ENCODE results near the gene PCDHGA3. TPM values are rescaled to one million over a fixed set of nuclear protein-coding genes. Genes with fewer than 3 reads are reported as not detected.

The PCDHGA3 gene
- 1 to 10 TPM; 1.0 to 6.2 (median 3.0) TPM for total RNA-seq
- polyA plus RNA-seq: 1 to 10 TPM in 1 of 3 donors, under 1 TPM in 2; 0.27 to 1.5 (median 0.80) TPM
- long read RNA-seq, donor 1: 0 reads
- long read RNA-seq, donor 2: 0 reads
- long read RNA-seq, donor 3, partial matches to known transcripts: 0 of 1 reads
- long read RNA-seq, donor 3, other reads (novel, unspliced or antisense): 0 of 1 reads
- long read RNA-seq, donor 4: 0 reads
- long read RNA-seq, donor 5: 0 reads
- long read RNA-seq, donor 6: 0 reads
- long read RNA-seq, donor 7: 0 reads
- long read RNA-seq, donor 8, partial matches to known transcripts: 0 of 3 reads
- long read RNA-seq, donor 8, other reads (novel, unspliced or antisense): 0 of 3 reads
- long read RNA-seq, donor 9, partial matches to known transcripts: 0 of 2 reads
- long read RNA-seq, donor 9, other reads (novel, unspliced or antisense): 0 of 2 reads
- long read RNA-seq, donor 10: 0 reads

GRCh38 chr5:141343242-141343952 lies at the start of gene PCDHGA3:
TSS of gene PCDHGA3 (plus strand) at chr5:141343829. CDS start at chr5:141344034, 205 bp downstream.
- H3K27me3 ChIP-seq: no peaks in the 10 kb centered on the region
- intact Hi-C loops (cut with DNase I): no loop called here
- peaks cover 0 to 20% (median 10%) of the 10 kb centered on the region in 3 donors for H3K9me3 ChIP-seq (replicated peaks in 1 of 3)
- no peaks in the 10 kb centered on the region for H3K4me1 ChIP-seq (replicated peaks in 1 of 2)
- peak within 1 kb of the TSS in 1 of 4 donors; percentile 16 for H3K4me3 ChIP-seq
- H3K27ac ChIP-seq: no peak within 1 kb of the TSS
- TF ChIP-seq CTCF (IDR thresholded peaks at IDR 0.05) (peak in 4 of 6 experiments; percentile 9 to 33 (median 18)), POLR2A (IDR thresholded peaks at IDR 0.05) (no peak)
- DNase-seq: peak in 1 of 7 donors; percentile 32
- WGBS, 4 donors: 22 to 29% (median 24%) methylated on average over 9 of the region's 9 CpGs
- no peaks in the 10 kb centered on the region for H3K36me3 ChIP-seq (replicated peaks in 1 of 2)

GRCh38 chr5:141298376-141298775 lies 45.3 kb upstream of the PCDHGA3 start:
- 66 to 78% (median 75%) methylated on average over 4 of the region's 4 CpGs for WGBS, 4 donors
- no peak overlapping the region for H3K27ac ChIP-seq

DNA sequence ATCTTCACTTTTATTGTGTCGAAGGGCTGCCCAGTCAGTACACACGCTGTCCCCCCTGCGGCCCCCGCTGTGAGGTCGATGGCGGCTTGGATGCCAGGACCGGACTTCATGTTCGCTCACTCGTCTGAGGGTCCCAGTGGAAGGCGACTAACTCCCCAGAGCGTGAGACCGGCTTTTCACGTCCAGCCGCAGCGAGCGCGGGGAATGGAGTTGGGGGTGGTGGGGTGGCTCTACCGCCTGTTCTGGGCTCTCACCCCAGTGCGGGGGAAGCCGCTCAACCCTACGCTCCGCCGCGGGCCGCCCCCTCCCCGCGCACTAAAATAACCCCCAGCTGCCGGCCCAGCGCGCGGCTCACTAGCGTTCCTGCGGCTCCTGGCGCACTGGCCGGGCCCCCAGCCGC lies 39.9 kb upstream of the PCDHGA3 start, which contains the start of gene SLC25A2:
Gene SLC25A2, minus strand, starts transcription at position 294 of the 400 bp plus-strand sequence. Its CDS starts 184 bp downstream, at position 110.
- 34 to 60% (median 48%) methylated on average over 2 to 36 of the region's 36 CpGs for WGBS, 4 donors
- TF ChIP-seq POLR2A (IDR thresholded peaks at IDR 0.05): no peak
- no peak for TF ChIP-seq CTCF (IDR thresholded peaks at IDR 0.05)
- Histone ChIP-seq H3K27ac (no peak within 1 kb of the TSS), H3K9me3 (replicated peaks in 1 of 3) (peaks cover 0 to 72% (median 6%) of the 10 kb centered on the region in 3 donors), H3K4me1 (replicated peaks in 1 of 2) (no peaks in the 10 kb centered on the region), H3K36me3 (replicated peaks in 1 of 2) (no peaks in the 10 kb centered on the region), H3K4me3 (no peak within 1 kb of the TSS), H3K27me3 (no peaks in the 10 kb centered on the region)
- intact Hi-C loops (cut with DNase I): no loop called here
- DNase-seq: no peak

More at GRCh38 chr5:141298376-141298775, 45.3 kb upstream of the PCDHGA3 start:
- H3K4me3 ChIP-seq: no peak overlapping the region
- no peaks in the 10 kb centered on the region for H3K27me3 ChIP-seq
- no peak for DNase-seq
- intact Hi-C loops (cut with DNase I): no loop called here
- peaks cover 0 to 32% (median 6%) of the 10 kb centered on the region in 3 donors for H3K9me3 ChIP-seq (replicated peaks in 1 of 3)
- no peaks in the 10 kb centered on the region for H3K36me3 ChIP-seq (replicated peaks in 1 of 2)
- no peaks in the 10 kb centered on the region for H3K4me1 ChIP-seq (replicated peaks in 1 of 2)
- no peak for TF ChIP-seq CTCF (IDR thresholded peaks at IDR 0.05)
- no peak for TF ChIP-seq POLR2A (IDR thresholded peaks at IDR 0.05)

DNA sequence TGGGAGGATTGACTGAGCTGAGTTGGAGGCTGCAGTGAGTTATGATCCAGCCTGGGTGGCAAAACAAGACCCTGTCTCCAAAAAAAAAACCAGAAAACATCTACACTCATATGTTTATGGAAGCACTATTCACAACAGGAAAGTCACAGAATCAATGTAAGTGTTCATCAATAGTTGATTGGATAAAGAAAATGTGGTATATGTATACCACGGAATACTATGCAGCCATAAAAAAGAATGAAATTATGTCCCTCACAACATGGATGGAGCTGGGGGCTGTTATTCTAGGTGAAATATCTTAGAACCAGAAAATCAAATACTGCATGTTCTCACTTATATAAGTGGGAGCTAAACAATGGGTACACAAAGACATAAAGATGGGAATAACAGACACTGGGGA lies 37.0 kb upstream of the PCDHGA3 start:
- Histone ChIP-seq H3K27me3 (no peaks in the 10 kb centered on the region), H3K9me3 (replicated peaks in 1 of 3) (peaks cover 0 to 90% (median 0%) of the 10 kb centered on the region in 3 donors), H3K27ac (no peak overlapping the region), H3K4me1 (replicated peaks in 1 of 2) (no peaks in the 10 kb centered on the region), H3K36me3 (replicated peaks in 1 of 2) (no peaks in the 10 kb centered on the region), H3K4me3 (no peak overlapping the region)
- WGBS, 4 donors: 91 to 100% (median 97%) methylated on average over 1 of the region's 1 CpG
- TF ChIP-seq CTCF (IDR thresholded peaks at IDR 0.05): no peak
- no peak for TF ChIP-seq POLR2A (IDR thresholded peaks at IDR 0.05)
- DNase-seq: no peak
- intact Hi-C loops (cut with DNase I): no loop called here
